Progenitor cell of endocrine pancreas (in vitro differentiated cells): ENCODE measurements around the gene ST6GAL2. TPM values are rescaled to one million over a fixed set of nuclear protein-coding genes. Genes with fewer than 3 reads are reported as not detected.

Experiments used
- DNase-seq: peaks from one replicate; pipeline ENCODE4 v3.0.0; 2021; ENCODE audit warnings: low spot score; ENCODE audit not compliant: unreplicated experiment
- H3K27ac Mint-ChIP-seq: 2 replicates; pipeline ENCODE4 v1.8.0; 2021; ENCODE audit warnings: mild to moderate bottlenecking, moderate library complexity, mixed read lengths
- H3K27me3 Mint-ChIP-seq: 2 replicates; pipeline ENCODE4 v1.8.0; 2021; ENCODE audit warnings: mixed read lengths
- H3K36me3 Mint-ChIP-seq: 2 replicates; pipeline ENCODE4 v1.8.0; 2022; ENCODE audit warnings: mixed read lengths; ENCODE audit not compliant: insufficient read depth
- H3K4me1 Mint-ChIP-seq: 2 replicates; pipeline ENCODE4 v1.8.0; 2021; ENCODE audit warnings: low read depth, mixed read lengths
- H3K4me3 Mint-ChIP-seq: 2 replicates; pipeline ENCODE4 v1.8.0; 2021; ENCODE audit warnings: low read depth, mild to moderate bottlenecking, moderate library complexity, mixed read lengths
- H3K9me3 Mint-ChIP-seq: 2 replicates; pipeline ENCODE4 v1.8.0; 2021; ENCODE audit warnings: low read depth, mixed read lengths
- CTCF ChIP-seq: fragments of 200-600 bp; sonication (generic); IDR thresholded peaks from one replicate; pipeline ENCODE4 v1.5.0; 2021; ENCODE audit warnings: antibody characterized with exemption, mild to moderate bottlenecking; ENCODE audit not compliant: unreplicated experiment
- total RNA-seq: library from RNA; stranded (reverse); gene quantifications from 2 replicates; pipeline ENCODE4 v1.2.1, GENCODE V29; 2021

Gene ST6GAL2
- total RNA-seq, 1 donor from 2014 or later, result 8.0 TPM

- H3K36me3 Mint-ChIP-seq, result no peaks in the 10 kb centered on the region
- DNase-seq, result no peak
- no peaks in the 10 kb centered on the region for H3K4me1 Mint-ChIP-seq
- peaks cover 4% of the 10 kb centered on the region for H3K9me3 Mint-ChIP-seq
- no peak for TF ChIP-seq CTCF
- no peaks in the 10 kb centered on the region for H3K27me3 Mint-ChIP-seq
- H3K4me3 Mint-ChIP-seq, result no peak overlapping the region
- no peak overlapping the region for H3K27ac Mint-ChIP-seq
Measured at GRCh38 chr2:106904242-106904641, 18.3 kb upstream of the ST6GAL2 start.

- TF ChIP-seq CTCF, result no peak
Measured at GRCh38 chr2:106899786-106900530, 14.0 kb upstream of the ST6GAL2 start.

GRCh38 chr2:106894545-106894944 is 8.6 kb upstream of the ST6GAL2 start:
- no peak for DNase-seq
- Mint-ChIP-seq H3K9me3 (no peaks in the 10 kb centered on the region), H3K4me1 (no peaks in the 10 kb centered on the region), H3K27ac (no peak overlapping the region), H3K27me3 (peaks cover 20% of the 10 kb centered on the region), H3K4me3 (no peak overlapping the region), H3K36me3 (no peaks in the 10 kb centered on the region)
- no peak for TF ChIP-seq CTCF

More at GRCh38 chr2:106899786-106900530, 14.0 kb upstream of the ST6GAL2 start:
- DNase-seq, result no peak
- no peaks in the 10 kb centered on the region for H3K27me3 Mint-ChIP-seq
- no peak overlapping the region for H3K4me3 Mint-ChIP-seq
- peaks cover 3% of the 10 kb centered on the region for H3K9me3 Mint-ChIP-seq
- no peaks in the 10 kb centered on the region for H3K36me3 Mint-ChIP-seq
- no peaks in the 10 kb centered on the region for H3K4me1 Mint-ChIP-seq
- no peak overlapping the region for H3K27ac Mint-ChIP-seq

GRCh38 chr2:106892048-106892447 is 6.1 kb upstream of the ST6GAL2 start:
- peaks cover 25% of the 10 kb centered on the region for H3K27me3 Mint-ChIP-seq
- no peak for TF ChIP-seq CTCF
- DNase-seq, result no peak
- H3K4me1 Mint-ChIP-seq, result peaks cover 2% of the 10 kb centered on the region
- no peak overlapping the region for H3K4me3 Mint-ChIP-seq
- no peaks in the 10 kb centered on the region for H3K9me3 Mint-ChIP-seq
- H3K36me3 Mint-ChIP-seq, result no peaks in the 10 kb centered on the region
- no peak overlapping the region for H3K27ac Mint-ChIP-seq

GRCh38 chr2:106890606-106891005 is 4.6 kb upstream of the ST6GAL2 start:
- no peak for DNase-seq
- Mint-ChIP-seq H3K9me3 (no peaks in the 10 kb centered on the region), H3K27ac (no peak overlapping the region), H3K27me3 (peaks cover 29% of the 10 kb centered on the region), H3K36me3 (no peaks in the 10 kb centered on the region), H3K4me3 (no peak overlapping the region), H3K4me1 (peaks cover 4% of the 10 kb centered on the region)
- no peak for TF ChIP-seq CTCF
